Measurements from ENCODE around the gene INSM1. TPM values are rescaled to one million over a fixed set of nuclear protein-coding genes. Genes with fewer than 3 reads are reported as not detected.

Gene INSM1
- total RNA-seq, 1 experiment from 2014 or later, result not detected

- no peaks in the 10 kb centered on the region for H3K27me3 Mint-ChIP-seq (ENCODE audit: unreplicated experiment)
- H3K9me3 Mint-ChIP-seq (ENCODE audit: low read depth, unreplicated experiment), result no peaks in the 10 kb centered on the region
- H3K27ac Mint-ChIP-seq (ENCODE audit: unreplicated experiment), result no peak overlapping the region
- no peak for TF ChIP-seq CTCF (IDR thresholded peaks at IDR 0.05; ENCODE audit: unreplicated experiment)
- no peaks in the 10 kb centered on the region for H3K4me1 Mint-ChIP-seq (ENCODE audit: low read depth, unreplicated experiment)
- no peak for DNase-seq
- CTCF ChIA-PET, result no interaction called here
- intact Hi-C loops (cut with micrococcal nuclease; ENCODE audit: unreplicated experiment), result no loop called here
- H3K4me3 Mint-ChIP-seq (ENCODE audit: low read depth, unreplicated experiment), result no peak overlapping the region
- H3K36me3 Mint-ChIP-seq (ENCODE audit: insufficient read depth, unreplicated experiment), result no peaks in the 10 kb centered on the region
- BruUV-seq (replicated peaks), result no TSS peak
Observed at GRCh38 chr20:20410678-20411077, 42.8 kb downstream of the INSM1 start.

DNA sequence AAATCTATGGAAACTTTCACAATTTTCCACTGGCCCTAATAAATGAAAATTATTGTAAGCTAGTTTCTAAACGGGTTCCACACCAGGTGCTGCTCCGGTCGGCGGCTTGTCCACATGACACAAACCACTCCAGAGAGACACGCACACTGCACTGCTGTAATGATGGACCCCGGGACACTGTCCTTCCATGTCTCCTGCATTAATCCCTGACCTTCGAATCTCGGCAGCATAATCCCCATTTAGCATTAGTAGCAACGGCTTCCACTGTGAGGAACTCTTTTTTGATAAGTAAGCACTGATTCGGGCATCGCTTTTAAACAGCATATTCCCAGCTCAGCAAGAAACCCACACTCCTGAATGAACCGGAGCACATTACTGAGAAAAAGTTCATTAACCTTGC lies 43.5 kb downstream of the INSM1 start:
- Mint-ChIP-seq H3K27me3 (ENCODE audit: unreplicated experiment) (no peaks in the 10 kb centered on the region), H3K36me3 (ENCODE audit: insufficient read depth, unreplicated experiment) (no peaks in the 10 kb centered on the region), H3K4me1 (ENCODE audit: low read depth, unreplicated experiment) (no peaks in the 10 kb centered on the region), H3K9me3 (ENCODE audit: low read depth, unreplicated experiment) (no peaks in the 10 kb centered on the region), H3K27ac (ENCODE audit: unreplicated experiment) (no peak overlapping the region), H3K4me3 (ENCODE audit: low read depth, unreplicated experiment) (no peak overlapping the region)
- no peak for TF ChIP-seq CTCF (IDR thresholded peaks at IDR 0.05; ENCODE audit: unreplicated experiment)
- intact Hi-C loops (cut with micrococcal nuclease; ENCODE audit: unreplicated experiment), result no loop called here
- BruUV-seq (replicated peaks), result no TSS peak
- no peak for DNase-seq
- CTCF ChIA-PET, result no interaction called here

DNA sequence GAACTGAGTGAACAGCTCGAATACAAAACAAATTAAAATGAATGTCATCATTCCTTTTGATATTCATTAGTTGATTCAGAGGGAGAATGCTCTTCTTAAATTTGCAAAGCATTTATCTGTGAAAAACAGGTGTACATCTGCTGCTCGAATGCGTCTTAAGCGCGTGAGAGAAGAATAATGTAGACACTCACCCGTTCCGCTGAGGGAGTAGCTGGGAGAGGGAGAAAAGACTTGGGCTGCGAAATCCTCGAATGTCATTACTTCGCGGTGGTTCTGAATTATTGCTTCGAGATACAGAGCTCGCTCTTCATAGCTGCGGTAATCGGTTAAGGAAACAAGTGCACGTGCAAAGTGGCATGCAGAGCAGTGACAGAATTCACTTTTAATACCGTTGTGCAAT lies 43.9 kb downstream of the INSM1 start:
- no TSS peak for BruUV-seq (replicated peaks)
- intact Hi-C loops (cut with micrococcal nuclease; ENCODE audit: unreplicated experiment), result no loop called here
- H3K27ac Mint-ChIP-seq (ENCODE audit: unreplicated experiment), result no peak overlapping the region
- no peaks in the 10 kb centered on the region for H3K27me3 Mint-ChIP-seq (ENCODE audit: unreplicated experiment)
- no peaks in the 10 kb centered on the region for H3K9me3 Mint-ChIP-seq (ENCODE audit: low read depth, unreplicated experiment)
- no peaks in the 10 kb centered on the region for H3K36me3 Mint-ChIP-seq (ENCODE audit: insufficient read depth, unreplicated experiment)
- DNase-seq, result no peak
- no peak overlapping the region for H3K4me3 Mint-ChIP-seq (ENCODE audit: low read depth, unreplicated experiment)
- no peaks in the 10 kb centered on the region for H3K4me1 Mint-ChIP-seq (ENCODE audit: low read depth, unreplicated experiment)
- TF ChIP-seq CTCF (IDR thresholded peaks at IDR 0.05; ENCODE audit: unreplicated experiment), result no peak
- CTCF ChIA-PET, result no interaction called here

GRCh38 chr20:20412750-20413149 lies 44.8 kb downstream of the INSM1 start:
- no TSS peak for BruUV-seq (replicated peaks)

More at GRCh38 chr20:20412750-20413149, 44.8 kb downstream of the INSM1 start:
- Mint-ChIP-seq H3K9me3 (ENCODE audit: low read depth, unreplicated experiment) (no peaks in the 10 kb centered on the region), H3K27ac (ENCODE audit: unreplicated experiment) (no peak overlapping the region), H3K27me3 (ENCODE audit: unreplicated experiment) (no peaks in the 10 kb centered on the region), H3K4me1 (ENCODE audit: low read depth, unreplicated experiment) (no peaks in the 10 kb centered on the region), H3K4me3 (ENCODE audit: low read depth, unreplicated experiment) (no peak overlapping the region), H3K36me3 (ENCODE audit: insufficient read depth, unreplicated experiment) (no peaks in the 10 kb centered on the region)
- DNase-seq, result no peak
- CTCF ChIA-PET, result no interaction called here
- intact Hi-C loops (cut with micrococcal nuclease; ENCODE audit: unreplicated experiment), result no loop called here
- TF ChIP-seq CTCF (IDR thresholded peaks at IDR 0.05; ENCODE audit: unreplicated experiment), result no peak

All from Calu3 (cell line).